Caco-2 (cell line): ENCODE measurements around the gene TBATA. TPM values are rescaled to one million over a fixed set of nuclear protein-coding genes. Genes with fewer than 3 reads are reported as not detected.

Source experiments
- BruUV-seq: library from RNA; stranded (reverse); fragments of 400-500 nt; replicated peaks from 2 replicates; lab custom pipeline; 2021; lab: Mats Ljungman, UMichigan
- CTCF ChIA-PET: fragments of 300-600 bp; sonication (Branson Sonifier 250); formaldehyde crosslinking; loops from one replicate; lab custom pipeline; 2022; ENCODE audit warnings: antibody characterized with exemption; lab: Charles Lee
- POLR2A ChIA-PET: fragments of 300-600 bp; sonication (Branson Sonifier 250); formaldehyde crosslinking; loops from one replicate; lab custom pipeline; 2022; ENCODE audit warnings: antibody characterized with exemption; lab: Charles Lee
- DNase-seq, 2 experiments: peaks; one replicate each; pipeline versions ENCODE4 v3.0.0 to v3.0.0-alpha.2; 2020 to 2022
- H3K27me3 ChIP-seq: replicated peaks from 2 replicates; pipeline ENCODE4 v1.6.0; 2011; ENCODE audit warnings: low read length; ENCODE audit not compliant: control insufficient read depth, insufficient read depth
- H3K36me3 ChIP-seq: 2 replicates; pipeline ENCODE4 v1.5.1; 2011; ENCODE audit warnings: low read length; ENCODE audit not compliant: control insufficient read depth, insufficient read depth
- H3K4me1 ChIP-seq: fragments of 250-450 bp; sonication (Bioruptor Pico); 2 replicates; pipeline ENCODE4 v1.5.1; 2020; ENCODE audit warnings: mild to moderate bottlenecking
- H3K4me3 ChIP-seq: 2 replicates; pipeline ENCODE4 v1.5.1; 2011; ENCODE audit warnings: low read depth, mild to moderate bottlenecking, control low read depth, low read length
- H3K9me3 ChIP-seq: fragments of 250-450 bp; sonication (Bioruptor Pico); 2 replicates; pipeline ENCODE4 v1.5.1; 2020; ENCODE audit warnings: mild to moderate bottlenecking, moderate library complexity
- H3K27ac Mint-ChIP-seq: one replicate; pipeline ENCODE4 v1.8.0; 2022; ENCODE audit warnings: mixed read lengths; ENCODE audit not compliant: unreplicated experiment
- H3K27me3 Mint-ChIP-seq: one replicate; pipeline ENCODE4 v1.8.0; 2022; ENCODE audit warnings: mixed read lengths; ENCODE audit not compliant: insufficient read depth, unreplicated experiment
- H3K36me3 Mint-ChIP-seq: one replicate; pipeline ENCODE4 v1.8.0; 2022; ENCODE audit warnings: mild to moderate bottlenecking, mixed read lengths; ENCODE audit not compliant: insufficient read depth, unreplicated experiment
- H3K4me1 Mint-ChIP-seq: one replicate; pipeline ENCODE4 v1.8.0; 2022; ENCODE audit warnings: low read depth, mixed read lengths; ENCODE audit not compliant: unreplicated experiment
- H3K4me3 Mint-ChIP-seq: one replicate; pipeline ENCODE4 v1.8.0; 2022; ENCODE audit warnings: mild to moderate bottlenecking, moderate library complexity, mixed read lengths; ENCODE audit not compliant: unreplicated experiment
- H3K9me3 Mint-ChIP-seq: one replicate; pipeline ENCODE4 v1.8.0; 2022; ENCODE audit warnings: mixed read lengths; ENCODE audit not compliant: unreplicated experiment
- intact Hi-C: fragments of 100-400 bp; cut with micrococcal nuclease; formaldehyde crosslinking; loops from one replicate; pipeline ENCODE4 v1.10.0; 2022; ENCODE audit not compliant: unreplicated experiment
- total RNA-seq: library from RNA; stranded (reverse); gene quantifications from 2 replicates; pipeline ENCODE4 v1.2.3, GENCODE V29; 2022
- TF ChIP-seq, protein P1 (sequence below), 2 experiments: fragments of 200-600 bp in 1 of 2; IDR thresholded peaks; 1 replicate in 1 of 2; 2 replicates in 1 of 2; pipeline versions ENCODE4 v1.5.1 to v1.8.0; 2011 to 2022; ENCODE audit warnings: antibody characterized with exemption in 1 of 2, control low read depth in 1 of 2, inconsistent platforms in 1 of 2, low read depth in 1 of 2, low read length in 1 of 2, mild to moderate bottlenecking in 1 of 2, moderate library complexity in 1 of 2; ENCODE audit not compliant: insufficient read depth in 1 of 2, severe bottlenecking in 1 of 2, unreplicated experiment in 1 of 2

The TBATA gene
- total RNA-seq, 1 experiment from 2014 or later, result not detected

DNA sequence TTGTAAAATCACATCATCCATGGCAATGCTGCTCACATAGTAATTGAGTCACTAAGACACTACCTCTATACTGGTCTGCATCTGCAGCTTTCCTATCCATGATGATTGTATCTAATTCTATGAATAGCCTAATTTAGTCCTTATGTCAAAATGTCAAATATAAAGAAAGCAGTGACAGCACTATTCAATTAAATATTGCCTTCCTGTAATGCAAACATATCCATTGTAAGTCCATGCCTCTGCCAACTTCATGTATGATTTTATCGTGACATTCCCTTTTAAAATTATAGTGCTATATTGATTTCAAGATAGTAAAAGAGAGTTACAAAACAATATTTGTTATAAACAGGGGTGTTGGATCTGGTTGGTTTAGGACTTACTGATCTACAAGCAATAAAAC, 25.8 kb upstream of the TBATA start:
- Mint-ChIP-seq H3K4me1 (peaks cover 11% of the 10 kb centered on the region), H3K9me3 (peaks cover 9% of the 10 kb centered on the region), H3K27me3 (peaks cover 3% of the 10 kb centered on the region), H3K27ac (no peak overlapping the region), H3K36me3 (peaks cover 4% of the 10 kb centered on the region), H3K4me3 (no peak overlapping the region)
- BruUV-seq, result no TSS peak
- CTCF ChIA-PET, result no interaction called here
- Histone ChIP-seq H3K4me1 (no peaks in the 10 kb centered on the region), H3K4me3 (no peak overlapping the region), H3K9me3 (no peaks in the 10 kb centered on the region), H3K27me3 (no peaks in the 10 kb centered on the region), H3K36me3 (no peaks in the 10 kb centered on the region)
- intact Hi-C loops, result loop anchor here (10.0 kb wide), 2 partner anchors 184 to 394 kb away; no protein-coding TSS in a partner anchor
- TF ChIP-seq, protein P1, sequence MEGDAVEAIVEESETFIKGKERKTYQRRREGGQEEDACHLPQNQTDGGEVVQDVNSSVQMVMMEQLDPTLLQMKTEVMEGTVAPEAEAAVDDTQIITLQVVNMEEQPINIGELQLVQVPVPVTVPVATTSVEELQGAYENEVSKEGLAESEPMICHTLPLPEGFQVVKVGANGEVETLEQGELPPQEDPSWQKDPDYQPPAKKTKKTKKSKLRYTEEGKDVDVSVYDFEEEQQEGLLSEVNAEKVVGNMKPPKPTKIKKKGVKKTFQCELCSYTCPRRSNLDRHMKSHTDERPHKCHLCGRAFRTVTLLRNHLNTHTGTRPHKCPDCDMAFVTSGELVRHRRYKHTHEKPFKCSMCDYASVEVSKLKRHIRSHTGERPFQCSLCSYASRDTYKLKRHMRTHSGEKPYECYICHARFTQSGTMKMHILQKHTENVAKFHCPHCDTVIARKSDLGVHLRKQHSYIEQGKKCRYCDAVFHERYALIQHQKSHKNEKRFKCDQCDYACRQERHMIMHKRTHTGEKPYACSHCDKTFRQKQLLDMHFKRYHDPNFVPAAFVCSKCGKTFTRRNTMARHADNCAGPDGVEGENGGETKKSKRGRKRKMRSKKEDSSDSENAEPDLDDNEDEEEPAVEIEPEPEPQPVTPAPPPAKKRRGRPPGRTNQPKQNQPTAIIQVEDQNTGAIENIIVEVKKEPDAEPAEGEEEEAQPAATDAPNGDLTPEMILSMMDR (IDR thresholded peaks at IDR 0.05; ENCODE audit: insufficient read depth in 1 of 2, low read depth in 1 of 2, low read length in 1 of 2, severe bottlenecking in 1 of 2, unreplicated experiment in 1 of 2), result no peak
- DNase-seq, result no peak
- POLR2A ChIA-PET, result no interaction called here

DNA sequence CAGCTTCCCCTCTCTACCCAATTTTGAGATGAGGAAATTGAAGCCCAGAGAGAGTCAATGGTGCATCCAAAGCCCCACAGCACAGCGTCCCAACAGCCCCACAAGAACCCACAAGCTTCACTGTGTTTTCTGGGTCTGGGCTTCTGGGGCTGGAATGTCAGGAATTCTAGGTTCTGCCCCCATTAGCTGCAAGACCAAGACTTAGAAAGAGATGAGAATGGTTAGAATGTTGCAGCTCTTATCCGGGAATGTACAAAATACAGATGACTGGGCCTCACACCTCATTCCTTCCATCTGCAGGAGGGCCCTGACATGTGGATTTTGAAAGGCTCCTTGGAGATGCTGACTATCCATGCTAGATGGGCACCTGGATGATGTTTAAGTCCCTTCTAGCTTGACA, 24.5 kb upstream of the TBATA start:
- Histone ChIP-seq H3K4me3 (no peak overlapping the region), H3K27me3 (no peaks in the 10 kb centered on the region), H3K4me1 (no peaks in the 10 kb centered on the region), H3K36me3 (no peaks in the 10 kb centered on the region), H3K9me3 (no peaks in the 10 kb centered on the region)
- ChIA-PET CTCF (interaction anchor here (0.5 to 0.9 kb wide), 4 partner anchors 53 to 436 kb away, joined by 3 to 5 read pairs (median 4); no protein-coding TSS in a partner anchor), POLR2A (interaction anchor here (0.6 to 0.7 kb wide), 2 partner anchors 68 to 384 kb away, joined by 3 to 5 read pairs; no protein-coding TSS in a partner anchor)
- no peaks in the 10 kb centered on the region for H3K36me3 Mint-ChIP-seq
- H3K4me3 Mint-ChIP-seq, result no peak overlapping the region
- peaks cover 11% of the 10 kb centered on the region for H3K4me1 Mint-ChIP-seq
- H3K27me3 Mint-ChIP-seq, result peaks cover 3% of the 10 kb centered on the region
- H3K27ac Mint-ChIP-seq, result no peak overlapping the region
- no peak for DNase-seq
- H3K9me3 Mint-ChIP-seq, result peaks cover 9% of the 10 kb centered on the region
- TF ChIP-seq, protein P1 (IDR thresholded peaks at IDR 0.05; ENCODE audit: insufficient read depth in 1 of 2, low read depth in 1 of 2, low read length in 1 of 2, severe bottlenecking in 1 of 2, unreplicated experiment in 1 of 2), result no peak
- no TSS peak for BruUV-seq
- intact Hi-C loops, result loop anchor here (10.0 kb wide), 2 partner anchors 185 to 395 kb away; no protein-coding TSS in a partner anchor

DNA sequence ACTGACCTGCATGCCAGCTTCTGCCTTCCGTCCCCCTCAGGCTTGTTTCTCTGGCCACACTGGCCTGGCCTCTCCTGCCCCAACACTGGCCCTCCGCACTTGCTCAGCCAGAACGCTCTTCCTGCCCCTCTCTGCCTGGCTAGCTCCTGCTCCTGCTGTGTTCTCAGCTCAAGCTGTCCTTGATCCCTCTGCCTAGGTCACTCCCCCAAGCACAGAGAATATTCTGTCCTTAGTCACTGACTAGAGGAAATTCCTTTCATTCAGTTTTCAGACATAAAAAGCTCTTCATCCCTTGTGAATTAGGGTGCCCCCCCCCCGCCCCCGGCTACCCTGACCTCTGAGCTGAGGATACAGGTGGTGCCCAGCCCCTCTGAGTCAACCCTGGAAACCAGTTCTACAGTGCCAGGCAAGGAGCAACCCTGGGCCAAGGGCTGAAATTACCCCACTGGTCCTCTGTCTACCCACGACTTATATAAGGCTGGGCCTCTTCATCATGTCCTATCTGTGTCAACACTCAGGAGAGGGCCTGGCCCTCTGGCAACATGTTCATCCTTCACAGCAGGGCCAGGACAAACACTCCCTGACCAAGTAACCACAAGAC, 23.9 kb upstream of the TBATA start:
- TF ChIP-seq, protein P1 (IDR thresholded peaks at IDR 0.05; ENCODE audit: insufficient read depth in 1 of 2, low read depth in 1 of 2, low read length in 1 of 2, severe bottlenecking in 1 of 2, unreplicated experiment in 1 of 2), result no peak
- Mint-ChIP-seq H3K4me1 (peaks cover 11% of the 10 kb centered on the region), H3K4me3 (no peak overlapping the region), H3K27ac (no peak overlapping the region), H3K27me3 (peaks cover 3% of the 10 kb centered on the region), H3K36me3 (no peaks in the 10 kb centered on the region), H3K9me3 (peaks cover 9% of the 10 kb centered on the region)
- no peaks in the 10 kb centered on the region for H3K27me3 ChIP-seq
- H3K4me3 ChIP-seq, result no peak overlapping the region
- H3K4me1 ChIP-seq, result no peaks in the 10 kb centered on the region
- no TSS peak for BruUV-seq
- DNase-seq, result peak in 1 of 2 experiments; percentile 45
- intact Hi-C loops, result no loop called here
- ChIA-PET POLR2A (interaction anchor here (0.6 to 0.8 kb wide), 3 partner anchors 67 to 384 kb away, joined by 3 to 5 read pairs (median 4); partner anchors contain the start of gene PCBD1), CTCF (interaction anchor here (0.5 to 0.9 kb wide), 3 partner anchors 53 to 437 kb away, joined by 3 to 5 read pairs (median 4); no protein-coding TSS in a partner anchor)
- no peaks in the 10 kb centered on the region for H3K36me3 ChIP-seq
- no peaks in the 10 kb centered on the region for H3K9me3 ChIP-seq
